HepG2 (cell line): Measurements from ENCODE around the gene FAM83C. TPM values are rescaled to one million over a fixed set of nuclear protein-coding genes. Genes with fewer than 3 reads are reported as not detected.

Experiments used
- ATM ChIP-seq: fragments of 450-650 bp; IDR thresholded peaks from 2 replicates; pipeline ENCODE4 v1.7.1; 2017; ENCODE audit warnings: mild to moderate bottlenecking, borderline replicate concordance
- CBFB ChIP-seq: sonication (generic); formaldehyde crosslinking; IDR thresholded peaks from 2 replicates; pipeline ENCODE4 v1.4.0; 2020; ENCODE audit warnings: missing genetic modification reagents
- FOSL2 ChIP-seq: sonication (generic); formaldehyde crosslinking; IDR thresholded peaks from 2 replicates; pipeline ENCODE4 v1.4.0; 2020; ENCODE audit warnings: missing genetic modification reagents
- HBP1 ChIP-seq: IDR thresholded peaks from 2 replicates; pipeline ENCODE4 v1.6.1; 2016; ENCODE audit warnings: low read depth, control low read depth
- HOXA3 ChIP-seq: sonication (generic); formaldehyde crosslinking; IDR thresholded peaks from 2 replicates; pipeline ENCODE4 v1.5.0; 2020; ENCODE audit warnings: missing genetic modification reagents
- MBD4 ChIP-seq: IDR thresholded peaks from 2 replicates; pipeline ENCODE4 v1.6.1; 2012; ENCODE audit warnings: low read length, inconsistent platforms, borderline replicate concordance
- NFE2 ChIP-seq: sonication (generic); formaldehyde crosslinking; IDR thresholded peaks from 2 replicates; pipeline ENCODE4 v1.4.0; 2020; ENCODE audit warnings: missing genetic modification reagents
- PBX3 ChIP-seq: sonication (generic); formaldehyde crosslinking; IDR thresholded peaks from 2 replicates; pipeline ENCODE4 v1.8.1; 2023; ENCODE audit warnings: missing genetic modification reagents, inconsistent platforms, borderline replicate concordance
- PHF21A ChIP-seq: sonication (generic); formaldehyde crosslinking; IDR thresholded peaks from 2 replicates; pipeline ENCODE4 v1.5.0; 2020; ENCODE audit warnings: mild to moderate bottlenecking, missing genetic modification reagents
- SIX4 ChIP-seq: sonication (generic); formaldehyde crosslinking; IDR thresholded peaks from 2 replicates; pipeline ENCODE4 v1.4.0; 2020; ENCODE audit warnings: missing genetic modification reagents
- TFE3 ChIP-seq: IDR thresholded peaks from 2 replicates; pipeline ENCODE4 v1.6.1; 2016
- ZBED4 ChIP-seq: sonication (generic); formaldehyde crosslinking; IDR thresholded peaks from 2 replicates; pipeline ENCODE4 v1.4.0; 2020; ENCODE audit warnings: missing genetic modification reagents, borderline replicate concordance
- ZNF205 ChIP-seq: IDR thresholded peaks from 2 replicates; pipeline ENCODE4 v1.6.1; 2018; ENCODE audit warnings: missing biosample characterization, missing genetic modification reagents
- ZNF263 ChIP-seq: sonication (generic); formaldehyde crosslinking; IDR thresholded peaks from 2 replicates; pipeline ENCODE4 v1.4.0; 2020; ENCODE audit warnings: missing genetic modification reagents
- ZNF33B ChIP-seq: sonication (generic); formaldehyde crosslinking; IDR thresholded peaks from 2 replicates; pipeline ENCODE4 v1.5.1; 2020; ENCODE audit warnings: mild to moderate bottlenecking, missing genetic modification reagents
- ZNF354B ChIP-seq: sonication (generic); formaldehyde crosslinking; IDR thresholded peaks from 2 replicates; pipeline ENCODE4 v1.8.0; 2022; ENCODE audit warnings: mild to moderate bottlenecking, missing genetic modification reagents
- ZNF460 ChIP-seq: sonication (generic); formaldehyde crosslinking; IDR thresholded peaks from 2 replicates; pipeline ENCODE4 v1.5.1; 2020; ENCODE audit warnings: missing genetic modification reagents, mild to moderate bottlenecking, borderline replicate concordance
- ZNF546 ChIP-seq: sonication (generic); formaldehyde crosslinking; conservative IDR thresholded peaks from 2 replicates; pipeline ENCODE4 v1.8.1; 2023; ENCODE audit warnings: mild to moderate bottlenecking, missing genetic modification reagents
- polyA plus RNA-seq, 8 experiments: library from polyadenylated mRNA; depleted of rRNA in 3 of 8; stranded (reverse) in 7 of 8; unstranded in 1 of 8; fragments of >200 nt; fragmentation: Illumina TruSeq in 4 of 8; extraction: Trizol in 4 of 8; gene quantifications; 2 replicates each; pipeline versions ENCODE4 v1.2.1 to v1.2.3, GENCODE V29; 2011 to 2016; ENCODE audit warnings: low read depth in 4 of 8, missing spikeins in 1 of 8, mixed read lengths in 1 of 8; ENCODE audit not compliant: insufficient read depth in 1 of 8
- total RNA-seq, 5 experiments: library from RNA; depleted of rRNA; stranded (reverse); fragments of >200 nt; fragmentation: Illumina TruSeq; extraction: Trizol; gene quantifications; 2 replicates each; pipeline ENCODE4 v1.2.3, GENCODE V29; 2016; ENCODE audit warnings: low read depth in 1 of 5
- TF ChIP-seq, protein P1 (sequence below): sonication (generic); formaldehyde crosslinking; IDR thresholded peaks from 2 replicates; pipeline ENCODE4 v1.4.0; 2020; ENCODE audit warnings: missing genetic modification reagents, mild to moderate bottlenecking, borderline replicate concordance

The FAM83C gene
- total and polyA plus RNA-seq, 2 of the 13 experiments (the other 11 are each of a cell fraction or from before 2014, with no cell fraction given): 0.04 TPM; not detected in 1

- TF ChIP-seq PBX3 (CRISPR knock-in tag): no peak
- TF ChIP-seq MBD4: no peak
- TF ChIP-seq HOXA3: peak; percentile 84
- no peak for TF ChIP-seq ZNF460 (CRISPR knock-in tag)
- TF ChIP-seq SIX4 (CRISPR knock-in tag): no peak; the same call in 1 of the 2 replicates
- TF ChIP-seq, protein P1, sequence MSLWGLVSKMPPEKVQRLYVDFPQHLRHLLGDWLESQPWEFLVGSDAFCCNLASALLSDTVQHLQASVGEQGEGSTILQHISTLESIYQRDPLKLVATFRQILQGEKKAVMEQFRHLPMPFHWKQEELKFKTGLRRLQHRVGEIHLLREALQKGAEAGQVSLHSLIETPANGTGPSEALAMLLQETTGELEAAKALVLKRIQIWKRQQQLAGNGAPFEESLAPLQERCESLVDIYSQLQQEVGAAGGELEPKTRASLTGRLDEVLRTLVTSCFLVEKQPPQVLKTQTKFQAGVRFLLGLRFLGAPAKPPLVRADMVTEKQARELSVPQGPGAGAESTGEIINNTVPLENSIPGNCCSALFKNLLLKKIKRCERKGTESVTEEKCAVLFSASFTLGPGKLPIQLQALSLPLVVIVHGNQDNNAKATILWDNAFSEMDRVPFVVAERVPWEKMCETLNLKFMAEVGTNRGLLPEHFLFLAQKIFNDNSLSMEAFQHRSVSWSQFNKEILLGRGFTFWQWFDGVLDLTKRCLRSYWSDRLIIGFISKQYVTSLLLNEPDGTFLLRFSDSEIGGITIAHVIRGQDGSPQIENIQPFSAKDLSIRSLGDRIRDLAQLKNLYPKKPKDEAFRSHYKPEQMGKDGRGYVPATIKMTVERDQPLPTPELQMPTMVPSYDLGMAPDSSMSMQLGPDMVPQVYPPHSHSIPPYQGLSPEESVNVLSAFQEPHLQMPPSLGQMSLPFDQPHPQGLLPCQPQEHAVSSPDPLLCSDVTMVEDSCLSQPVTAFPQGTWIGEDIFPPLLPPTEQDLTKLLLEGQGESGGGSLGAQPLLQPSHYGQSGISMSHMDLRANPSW (CRISPR knock-in tag): no peak
- TF ChIP-seq HBP1 (CRISPR knock-in tag): no peak
- no peak for TF ChIP-seq ZBED4
- 0 out of 2 replicates have a peak, but pooled peaks have one; percentile 23 for TF ChIP-seq CBFB (CRISPR knock-in tag)
- peak; percentile 74 for TF ChIP-seq FOSL2 (CRISPR knock-in tag)
- 0 out of 2 replicates have a peak, but pooled peaks have one; percentile 4 for TF ChIP-seq ZNF354B (CRISPR knock-in tag)
- no peak for TF ChIP-seq ATM
- no peak for TF ChIP-seq ZNF546 (CRISPR knock-in tag)
- TF ChIP-seq NFE2: peak; percentile 93
- no peak for TF ChIP-seq ZNF33B (CRISPR knock-in tag)
- 0 out of 2 replicates have a peak, but pooled peaks have one; percentile 18 for TF ChIP-seq ZNF205 (CRISPR knock-in tag)
- no peak for TF ChIP-seq TFE3 (CRISPR knock-in tag)
- TF ChIP-seq ZNF263 (CRISPR knock-in tag): no peak
- no peak for TF ChIP-seq PHF21A
Measured at GRCh38 chr20:35285806-35286076, 6.5 kb downstream of the FAM83C start (continued).
